Prostate gland (tissue), 2 donors: ENCODE data around the gene TRAP1. TPM values are rescaled to one million over a fixed set of nuclear protein-coding genes. Genes with fewer than 3 reads are reported as not detected.

Experiments
- DNase-seq: peaks from one replicate; pipeline ENCODE4 v3.0.0-alpha.2; 2019; ENCODE audit warnings: low spot score
- H3K27ac ChIP-seq, 2 donors: fragments of 200-600 bp; sonication (generic); 2 replicates each; pipeline ENCODE4 v1.5.1; 2017 to 2019
- H3K27me3 ChIP-seq: fragments of 200-600 bp; sonication (generic); replicated peaks from 2 replicates; pipeline ENCODE4 v1.5.1; 2019; ENCODE audit not compliant: insufficient read depth
- H3K36me3 ChIP-seq, 2 donors: fragments of 200-600 bp; sonication (generic); 1 replicate in 1 of 2; 2 replicates in 1 of 2; pipeline versions ENCODE4 v1.5.1 to v1.8.1; 2017 to 2019
- H3K4me1 ChIP-seq: fragments of 200-600 bp; sonication (generic); replicated peaks from 2 replicates; pipeline ENCODE4 v1.5.1; 2019
- H3K4me3 ChIP-seq, 2 donors: fragments of 200-600 bp; sonication (generic); 2 replicates each; pipeline ENCODE4 v1.5.1; 2017 to 2019
- H3K9me3 ChIP-seq: fragments of 200-600 bp; sonication (generic); 2 replicates; pipeline ENCODE4 v1.5.1; 2017
- CTCF ChIP-seq, 4 experiments: fragments of 200-600 bp in 2 of 4; fragments of 450-650 bp in 2 of 4; sonication (generic) in 2 of 4; IDR thresholded peaks; 1 replicate in 3 of 4; 2 replicates in 1 of 4; pipeline ENCODE4 v1.5.1; 2016 to 2019; ENCODE audit warnings: antibody characterized with exemption in 4 of 4, mild to moderate bottlenecking in 2 of 4, moderate library complexity in 2 of 4
- POLR2A ChIP-seq: fragments of 450-650 bp; IDR thresholded peaks from one replicate; pipeline ENCODE4 v1.6.1; 2016; ENCODE audit warnings: antibody characterized with exemption, mild to moderate bottlenecking
- POLR2AphosphoS5 ChIP-seq: sonication (generic); formaldehyde crosslinking; IDR thresholded peaks from one replicate; pipeline ENCODE4 v1.6.1; 2017; ENCODE audit warnings: antibody characterized with exemption
- WGBS: methylation state at CpG from one replicate; pipeline ENCODE4 v1.1.5; 2018; 5-methylcytosine and 5-hydroxymethylcytosine counted together
- intact Hi-C: fragments of 100-400 bp; cut with DNase I; formaldehyde crosslinking; loops from one replicate; pipeline ENCODE4 v1.14.2; 2022
- total RNA-seq, 2 donors: library from RNA; depleted of rRNA; stranded (reverse); fragments of >200 nt; gene quantifications; one replicate each; pipeline ENCODE4 v1.1.0, GENCODE V29; 2016

TRAP1 gene
- total RNA-seq, 2 donors from 2014 or later = 71.2 to 88.6 TPM

DNA sequence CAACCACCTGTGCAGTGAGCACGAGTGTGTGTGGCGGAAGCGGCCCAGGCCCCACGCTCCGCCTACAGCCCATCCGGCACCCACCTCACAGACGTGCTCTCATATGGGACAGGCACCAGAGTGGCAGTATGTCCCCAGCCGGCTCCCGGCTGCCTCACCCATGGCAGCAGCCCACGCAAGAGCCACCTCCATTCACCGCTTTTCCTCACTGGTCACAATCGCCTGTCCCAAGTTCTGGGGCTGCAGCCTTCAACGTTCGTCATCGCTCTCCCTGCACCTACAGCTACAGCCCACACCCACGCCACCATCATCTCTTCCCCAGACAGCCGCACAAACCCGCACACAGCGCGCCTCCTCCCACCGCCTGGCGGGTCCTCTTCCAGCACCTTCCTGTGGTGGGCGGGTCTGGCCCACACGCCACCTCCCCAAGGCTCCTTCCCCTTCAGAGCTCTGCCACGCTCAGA lies 17.5 kb upstream of the TRAP1 start:
- peaks cover 30 to 65% of the 10 kb centered on the region in 2 donors for H3K36me3 ChIP-seq
- no peak overlapping the region for H3K27ac ChIP-seq
- no peaks in the 10 kb centered on the region for H3K27me3 ChIP-seq
- H3K4me1 ChIP-seq = no peaks in the 10 kb centered on the region
- no peak for DNase-seq
- WGBS = 98% methylated on average over 25 of the region's 25 CpGs
- no peak overlapping the region for H3K4me3 ChIP-seq
- no peaks in the 10 kb centered on the region for H3K9me3 ChIP-seq
- intact Hi-C loops = no loop called here
- TF ChIP-seq POLR2A = no peak
- TF ChIP-seq CTCF (IDR thresholded peaks at IDR 0.05) = no peak
- TF ChIP-seq POLR2AphosphoS5 = no peak

DNA sequence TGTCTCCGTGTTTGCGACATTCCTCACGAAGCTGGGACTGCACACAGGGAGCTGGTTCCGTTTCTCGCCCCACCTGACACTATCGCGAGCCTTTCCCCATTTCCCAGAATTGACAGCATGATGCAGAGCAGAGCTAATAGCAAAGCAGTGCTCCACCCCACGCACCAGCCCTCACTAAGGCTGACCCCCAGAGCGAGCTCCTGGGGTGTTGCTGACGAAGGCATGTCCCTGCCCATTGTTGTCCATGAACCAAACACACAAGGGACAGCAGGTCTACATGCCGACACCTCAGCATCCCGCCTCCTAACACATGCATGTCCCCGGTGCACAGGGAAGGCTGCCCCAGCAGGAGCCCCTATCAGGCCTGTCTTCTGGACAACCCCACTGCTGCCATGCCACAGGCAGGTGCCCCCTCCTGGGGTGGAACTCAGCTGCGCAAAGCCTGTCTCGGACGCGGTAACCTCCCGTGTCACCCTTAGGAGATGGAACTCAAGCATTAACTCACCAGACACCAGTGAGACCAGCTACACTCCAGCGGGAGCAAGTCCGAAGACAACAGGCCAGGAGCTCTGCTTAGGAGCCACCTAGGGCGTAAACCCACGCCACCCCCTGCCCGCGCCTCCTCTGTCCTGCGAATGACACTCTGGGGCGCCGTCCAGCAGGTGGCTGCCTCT lies 16.9 kb upstream of the TRAP1 start:
- no peak for DNase-seq
- intact Hi-C loops = no loop called here
- H3K27me3 ChIP-seq = no peaks in the 10 kb centered on the region
- H3K4me1 ChIP-seq = no peaks in the 10 kb centered on the region
- H3K4me3 ChIP-seq = no peak overlapping the region
- no peak for TF ChIP-seq POLR2AphosphoS5
- TF ChIP-seq CTCF (IDR thresholded peaks at IDR 0.05) = no peak
- no peak for TF ChIP-seq POLR2A
- H3K9me3 ChIP-seq = no peaks in the 10 kb centered on the region
- 96% methylated on average over 25 of the region's 27 CpGs for WGBS
- no peak overlapping the region for H3K27ac ChIP-seq
- H3K36me3 ChIP-seq = peaks cover 27 to 65% of the 10 kb centered on the region in 2 donors

- no peak for DNase-seq
- Histone ChIP-seq H3K36me3 (peaks cover 33 to 72% of the 10 kb centered on the region in 2 donors), H3K9me3 (no peaks in the 10 kb centered on the region), H3K4me1 (no peaks in the 10 kb centered on the region), H3K27me3 (no peaks in the 10 kb centered on the region), H3K27ac (no peak overlapping the region), H3K4me3 (no peak overlapping the region)
- TF ChIP-seq POLR2AphosphoS5 (no peak), CTCF (IDR thresholded peaks at IDR 0.05) (no peak), POLR2A (no peak)
- intact Hi-C loops = no loop called here
- WGBS = 89% methylated on average over 8 of the region's 8 CpGs
Measured at GRCh38 chr16:3732171-3732570, 14.8 kb upstream of the TRAP1 start.

DNA sequence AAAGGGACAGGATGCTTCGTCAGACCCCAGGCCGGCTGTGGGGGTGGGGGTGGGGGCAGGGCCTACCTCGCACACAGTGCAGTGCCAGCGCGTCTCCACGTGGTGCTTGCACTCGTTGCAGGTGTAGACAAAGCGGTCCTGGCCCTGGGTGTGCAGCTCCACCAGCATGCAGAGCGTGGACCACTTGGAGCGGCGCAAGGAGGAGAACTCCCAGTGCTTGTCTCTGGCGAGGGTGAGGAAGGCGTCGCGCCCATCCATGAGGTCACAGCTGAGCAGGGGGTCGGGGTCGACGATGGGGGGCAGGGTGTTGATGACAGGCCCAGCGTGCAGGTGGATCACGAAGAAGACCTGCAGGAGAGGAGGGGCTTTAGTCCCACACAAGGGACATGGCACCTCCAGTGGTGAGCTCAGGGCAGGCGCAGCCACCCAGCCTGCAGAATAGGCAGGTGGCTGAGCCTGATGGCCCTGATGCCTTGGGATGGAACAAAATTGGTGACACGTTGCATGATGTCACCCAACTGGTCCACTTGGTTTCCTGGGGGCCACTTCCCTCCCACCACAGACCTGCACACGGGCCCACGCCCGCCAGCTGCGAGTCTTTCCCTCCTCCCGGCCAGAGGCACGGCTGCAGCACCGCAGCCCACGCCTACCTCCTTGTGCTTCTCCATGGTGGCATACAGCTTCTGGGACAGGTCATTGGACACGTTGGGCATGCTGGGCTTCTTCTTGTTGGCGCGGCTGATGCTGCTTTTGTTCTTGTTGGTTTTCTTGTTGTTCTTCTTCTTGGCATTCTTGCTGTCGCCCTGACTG lies 14.0 kb upstream of the TRAP1 start:
- H3K9me3 ChIP-seq = no peaks in the 10 kb centered on the region
- intact Hi-C loops = no loop called here
- no peak overlapping the region for H3K4me3 ChIP-seq
- TF ChIP-seq POLR2AphosphoS5 = no peak
- TF ChIP-seq POLR2A = no peak
- TF ChIP-seq CTCF (IDR thresholded peaks at IDR 0.05) = no peak
- no peak for DNase-seq
- WGBS = 90% methylated on average over 30 of the region's 34 CpGs
- peaks cover 33 to 70% of the 10 kb centered on the region in 2 donors for H3K36me3 ChIP-seq
- H3K27me3 ChIP-seq = no peaks in the 10 kb centered on the region
- no peak overlapping the region for H3K27ac ChIP-seq
- no peaks in the 10 kb centered on the region for H3K4me1 ChIP-seq
